HG03108 (cell line): ENCODE data around the gene TNRC6A.
A peak's percentile ranks its signal among the peaks of the same experiment; 100 is the strongest.
"Not testable (repeated sequence)": the region's sequence is repeated elsewhere in the genome, so short reads cannot be mapped to it uniquely, and the experiment has no call there.

ENCODE experiments used
- ATAC-seq: cut with Tn5 transposase; IDR thresholded peaks from one replicate; pipeline ENCODE4 v1.9.1; 2021; ENCODE audit warnings: moderate library complexity; ENCODE audit not compliant: unreplicated experiment

TNRC6A gene

DNA sequence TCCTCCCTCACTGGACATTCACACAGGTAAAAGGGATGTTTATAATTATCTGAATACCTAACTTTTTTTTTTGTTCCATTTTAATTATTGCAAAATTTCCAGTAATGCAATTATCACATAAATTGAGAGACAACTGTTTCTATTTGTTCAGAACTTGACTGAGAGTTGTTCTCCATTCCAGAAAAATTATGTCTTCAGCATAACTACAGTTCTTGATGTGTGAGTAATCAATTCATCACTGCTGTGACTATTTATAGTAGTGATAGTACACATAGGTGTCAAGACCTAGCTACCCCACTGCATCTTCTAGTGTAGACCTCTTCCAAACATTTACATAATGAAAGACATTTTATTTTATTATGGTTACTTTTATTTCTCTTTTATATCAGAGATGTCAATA is 5.8 kb upstream of the TNRC6A start:
- no peak for ATAC-seq

- no peak for ATAC-seq
These were observed 1.4 kb upstream of the TNRC6A start for GRCh38 chr16:24728011-24728410.

DNA sequence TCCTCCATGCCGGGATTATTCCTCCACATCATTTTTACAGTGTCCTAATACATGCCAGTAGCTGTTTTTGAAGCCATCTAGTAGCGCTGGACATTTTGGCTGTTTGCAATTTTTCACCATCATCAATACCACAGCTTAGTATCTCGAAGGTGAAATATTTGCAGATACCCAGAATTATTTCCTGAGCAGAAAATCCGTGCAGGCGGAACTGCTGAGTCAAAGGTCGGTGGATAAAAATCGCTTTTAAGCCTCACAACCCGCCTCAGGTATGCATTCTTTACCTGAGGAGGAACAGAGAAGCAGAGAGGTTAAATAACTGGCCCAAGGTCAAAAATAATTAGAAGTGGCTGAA is 584 bp upstream of the TNRC6A start:
- ATAC-seq, result no peak

DNA sequence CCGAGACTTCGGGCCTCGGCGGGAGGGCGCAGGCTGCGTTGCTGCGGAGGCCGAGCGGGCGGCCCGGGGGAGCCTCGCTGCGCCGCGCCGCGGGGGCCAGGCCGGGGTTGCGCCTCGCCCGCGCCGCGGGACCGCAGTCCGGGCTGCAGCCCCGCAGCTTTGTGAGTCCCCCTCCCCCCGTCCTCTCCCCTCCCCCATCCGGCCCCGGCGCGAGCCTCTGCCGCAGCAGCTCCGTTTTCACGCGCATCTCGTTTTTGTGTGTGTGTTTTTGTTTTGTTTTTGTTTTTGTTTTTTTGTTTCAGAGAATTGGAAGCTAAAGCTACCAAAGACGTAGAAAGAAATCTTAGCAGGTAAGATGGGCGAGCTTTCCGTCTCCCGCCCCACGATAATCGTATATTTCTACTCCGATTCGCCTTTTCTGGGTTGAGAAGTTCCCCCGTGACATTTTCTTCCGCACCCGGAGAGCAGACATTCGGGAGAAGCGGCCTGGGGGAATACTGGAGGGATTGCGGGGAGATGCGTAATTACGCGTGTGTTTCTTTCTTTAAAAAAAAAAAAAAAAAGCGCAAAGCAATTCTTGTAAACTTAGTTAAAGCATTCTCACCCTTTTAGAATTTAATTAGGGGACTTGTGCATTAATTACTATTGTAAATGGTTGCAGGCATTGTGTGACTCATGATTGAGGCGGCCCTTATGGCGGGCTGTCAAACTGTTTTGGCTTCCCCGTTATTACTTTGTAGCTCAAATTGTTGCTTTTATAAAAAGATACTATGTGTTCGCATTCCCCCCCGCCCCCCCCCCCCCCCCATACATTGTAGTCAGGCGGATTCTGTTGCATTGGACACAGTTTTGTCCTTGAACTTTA is 732 bp downstream of the TNRC6A start:
- ATAC-seq, result no peak

DNA sequence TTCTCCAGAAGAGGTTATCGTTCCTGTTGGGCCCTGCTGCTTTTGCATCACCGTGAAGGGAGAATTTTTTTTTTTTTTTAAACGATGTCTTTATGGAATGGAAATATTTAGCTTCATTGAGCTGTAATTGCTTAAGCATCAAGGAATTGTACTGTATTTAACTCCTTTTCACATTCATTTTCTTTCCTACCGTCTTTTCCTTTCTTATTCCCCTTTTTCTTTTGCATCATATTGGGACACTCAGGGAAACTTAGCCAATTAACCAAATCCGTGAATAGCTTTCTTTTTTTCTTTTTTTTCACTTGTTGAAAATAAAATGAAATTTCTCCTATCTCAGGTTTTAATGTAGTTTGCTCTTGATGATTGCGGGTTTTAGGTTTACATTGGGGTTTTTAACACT is 1.5 kb downstream of the TNRC6A start:
- ATAC-seq, result no peak

DNA sequence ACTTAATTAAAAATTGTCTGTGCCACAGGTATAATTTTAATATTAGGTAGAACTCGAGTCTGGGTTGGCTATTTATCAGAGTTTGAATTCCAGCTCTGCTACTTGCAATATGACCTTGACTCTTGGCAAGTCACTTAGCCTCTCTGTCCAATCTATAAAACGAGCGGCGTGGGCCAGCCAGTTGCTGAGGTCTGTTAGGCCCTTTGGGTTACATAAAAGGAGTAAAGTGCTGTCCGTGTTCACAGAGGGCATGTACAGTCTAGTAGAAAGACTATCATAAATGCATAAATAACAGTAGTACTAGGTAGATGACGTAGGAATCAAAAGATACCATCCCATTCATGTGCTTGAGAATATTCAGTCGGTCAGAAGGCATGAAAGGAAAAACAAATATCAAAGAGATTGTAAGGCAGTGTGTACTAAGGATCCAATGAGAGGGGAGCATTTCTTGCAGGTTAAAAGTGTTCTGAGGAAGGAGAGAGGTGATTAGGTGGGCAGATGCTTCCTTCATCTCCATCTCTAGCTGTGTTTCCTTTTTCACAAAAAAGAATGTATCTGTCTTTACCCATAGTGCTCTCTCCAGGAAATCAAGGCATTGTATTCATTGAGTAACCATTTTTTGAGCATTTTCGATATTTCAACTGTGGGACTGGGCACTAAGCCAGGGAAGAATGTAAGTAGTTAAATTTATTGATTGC is 2.4 kb downstream of the TNRC6A start:
- ATAC-seq, result no peak

DNA sequence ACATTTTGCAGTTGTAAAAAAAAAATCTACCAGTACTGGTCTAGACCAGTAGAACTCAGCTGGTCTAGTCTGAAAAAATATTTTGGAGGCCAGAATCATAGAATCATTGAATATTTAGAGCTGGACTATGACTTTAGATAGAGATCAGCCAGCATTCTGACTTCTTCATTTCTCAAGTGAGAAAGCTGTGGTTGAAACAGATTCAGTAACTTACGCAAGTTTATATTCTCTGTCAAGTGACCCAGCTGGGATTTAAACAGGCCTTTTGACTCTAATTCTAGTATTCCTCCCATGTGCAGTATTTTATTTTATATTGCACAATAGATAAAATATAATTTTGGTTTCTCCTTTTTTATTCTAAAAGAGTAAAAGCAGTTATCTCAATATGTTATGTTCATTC is 4.9 kb downstream of the TNRC6A start:
- peak; percentile 35 for ATAC-seq

- ATAC-seq, result no peak
These were observed 7.3 kb downstream of the TNRC6A start for GRCh38 chr16:24736758-24737157.

DNA sequence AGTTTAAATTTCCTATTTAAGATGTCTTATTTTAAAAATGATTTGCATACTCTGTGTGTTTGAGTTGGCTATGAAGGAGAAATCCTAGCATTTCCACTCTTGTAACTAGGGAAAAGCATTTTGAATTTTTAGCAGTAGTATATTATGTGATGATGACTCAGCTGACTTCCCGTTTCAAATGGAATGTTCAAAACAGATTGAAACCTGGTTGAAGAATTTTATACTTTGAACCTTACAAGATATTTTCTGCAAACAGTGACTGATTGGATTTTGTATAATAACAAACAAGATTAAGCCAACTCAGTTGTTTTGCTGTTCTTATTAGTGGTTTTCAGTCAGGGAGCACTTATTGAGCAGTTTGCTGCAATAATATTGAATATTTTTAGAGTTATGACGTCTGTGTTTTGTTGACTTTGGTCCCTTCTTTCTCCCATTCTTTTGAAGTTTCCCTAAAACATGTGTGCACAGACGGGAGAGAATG is 8.0 kb downstream of the TNRC6A start:
- ATAC-seq, result no peak

DNA sequence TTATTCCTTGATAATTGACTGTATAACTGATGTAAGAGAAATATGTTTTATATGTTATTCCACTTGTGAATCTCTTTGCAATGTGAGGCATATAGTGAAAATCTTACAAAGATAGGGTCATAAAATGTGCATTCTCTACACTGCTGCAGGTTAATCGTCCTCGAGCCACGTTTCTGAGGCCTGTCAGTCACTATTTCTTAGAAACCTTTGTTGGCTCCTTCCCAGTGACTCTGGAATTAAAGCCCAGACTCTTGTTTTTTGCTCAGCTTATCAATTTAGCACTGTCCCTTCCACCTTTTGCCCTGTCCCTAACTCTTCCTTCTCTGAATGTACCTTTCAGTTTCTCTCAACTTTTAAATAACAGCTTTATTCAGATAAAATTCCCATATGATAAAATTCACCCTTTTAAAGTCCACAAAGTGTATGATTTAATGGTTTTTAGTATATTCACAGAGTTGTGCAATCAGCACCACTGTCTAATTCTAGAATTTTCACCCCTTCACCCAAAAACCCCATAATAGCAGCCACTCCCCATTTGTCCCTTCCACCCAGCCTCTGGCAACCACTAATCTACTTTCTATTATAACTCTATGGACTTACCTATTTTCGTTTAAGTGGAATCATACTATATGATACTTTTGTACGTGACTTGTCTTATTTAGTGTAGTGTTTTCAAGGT is 8.6 kb downstream of the TNRC6A start:
- no peak for ATAC-seq

- ATAC-seq, result no peak
These were observed 9.4 kb downstream of the TNRC6A start for GRCh38 chr16:24738895-24739294.

GRCh38 chr16:24741862-24742261 is 12.4 kb downstream of the TNRC6A start:
- ATAC-seq, result no peak

- not testable (repeated sequence) for ATAC-seq
These were observed 13.2 kb downstream of the TNRC6A start for GRCh38 chr16:24742610-24743009.

DNA sequence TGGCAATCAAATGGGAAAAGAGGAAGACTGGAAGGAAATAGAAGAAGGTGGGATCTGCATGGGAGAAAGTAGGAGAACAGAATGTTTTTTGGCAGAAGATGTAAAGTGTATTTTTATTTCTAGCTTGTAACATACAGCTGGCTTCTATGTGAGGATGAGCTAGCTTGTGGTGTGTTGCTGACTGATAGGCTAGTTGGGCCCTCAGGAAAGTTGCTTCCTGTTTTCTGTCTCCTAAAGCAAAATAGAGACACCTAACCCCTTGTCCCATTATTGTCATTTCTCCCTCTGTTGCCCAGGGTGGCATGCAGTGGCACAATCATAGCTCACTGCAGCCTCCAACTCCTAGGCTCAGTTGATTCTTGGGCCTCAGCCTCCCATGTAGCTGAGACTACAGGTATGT is 15.9 kb downstream of the TNRC6A start:
- ATAC-seq, result no peak

GRCh38 chr16:24745791-24746190 is 16.3 kb downstream of the TNRC6A start:
- no peak for ATAC-seq

- no peak for ATAC-seq
These were observed 18.0 kb downstream of the TNRC6A start for GRCh38 chr16:24747441-24747840.

DNA sequence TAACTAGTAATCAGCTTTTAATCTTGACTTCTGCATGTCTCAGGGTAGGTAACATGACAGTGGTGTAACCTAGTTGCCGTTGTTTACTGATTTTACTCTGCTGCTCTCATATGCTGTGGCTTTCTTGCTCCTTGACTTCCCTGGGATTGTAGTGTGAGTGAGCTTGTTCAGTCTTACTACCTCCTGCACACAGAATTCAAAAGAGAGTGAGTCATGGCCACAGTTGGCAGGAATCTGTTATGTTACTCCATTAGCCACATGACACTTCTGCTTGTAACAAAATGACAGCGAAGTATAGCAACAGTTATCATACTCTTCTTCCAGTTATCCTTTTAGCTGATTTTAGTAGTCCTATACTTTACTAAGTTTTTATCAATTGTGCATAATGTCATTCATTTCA is 18.8 kb downstream of the TNRC6A start:
- ATAC-seq, result no peak

DNA sequence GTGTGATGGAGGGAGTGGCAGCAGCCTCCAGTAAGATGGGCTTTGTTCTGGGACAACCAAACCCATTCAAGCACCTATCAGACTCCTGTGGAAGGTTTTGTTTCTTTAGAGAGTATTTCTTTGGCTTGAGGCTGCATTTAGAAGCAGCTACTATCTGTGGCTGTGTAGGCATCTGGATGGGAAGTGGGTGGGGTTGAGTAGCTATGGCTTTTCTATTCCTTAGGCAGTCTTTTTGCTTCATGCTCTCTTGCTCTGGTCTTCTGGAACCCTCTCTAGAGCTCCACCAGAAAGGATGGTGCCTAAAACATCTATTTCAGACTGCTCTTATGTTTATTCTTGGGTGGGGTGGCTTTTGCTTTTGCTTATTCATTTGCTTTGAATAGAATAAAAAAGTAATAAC is 19.9 kb downstream of the TNRC6A start:
- ATAC-seq, result no peak

GRCh38 chr16:24749872-24750271 is 20.4 kb downstream of the TNRC6A start:
- not testable (repeated sequence) for ATAC-seq

GRCh38 chr16:24753000-24753399 is 23.5 kb downstream of the TNRC6A start:
- ATAC-seq, result no peak

DNA sequence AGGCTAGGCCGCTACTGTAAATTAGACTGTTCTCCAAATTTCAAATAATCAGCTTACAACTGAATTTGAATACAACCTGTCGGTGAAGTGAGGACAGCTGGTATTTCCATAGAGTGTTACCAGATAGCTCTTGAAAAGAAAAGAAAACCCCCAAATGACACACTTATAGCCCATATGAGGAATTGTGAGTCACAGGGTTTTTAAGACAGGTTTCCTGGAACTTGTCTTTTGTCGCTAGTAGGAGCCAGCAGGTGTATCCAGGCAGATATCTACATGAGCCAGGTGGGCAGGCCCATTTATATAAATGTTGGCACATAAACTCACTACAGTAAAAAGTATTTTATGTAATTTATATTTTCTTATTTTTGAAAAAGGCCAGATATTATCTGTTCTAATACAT is 24.0 kb downstream of the TNRC6A start:
- no peak for ATAC-seq

GRCh38 chr16:24754543-24754942 is 25.1 kb downstream of the TNRC6A start:
- ATAC-seq, result no peak
